HPDE6-E6E7 (cell line): ENCODE data around the gene NUAK1.

ENCODE experiments used
- DNase-seq: peaks from one replicate; pipeline ENCODE4 v3.0.0; 2011; ENCODE audit warnings: missing footprints; ENCODE audit errors: extremely low spot score

NUAK1 gene

GRCh38 chr12:106109168-106109910 is 29.4 kb downstream of the NUAK1 start:
- DNase-seq, result no peak

DNA sequence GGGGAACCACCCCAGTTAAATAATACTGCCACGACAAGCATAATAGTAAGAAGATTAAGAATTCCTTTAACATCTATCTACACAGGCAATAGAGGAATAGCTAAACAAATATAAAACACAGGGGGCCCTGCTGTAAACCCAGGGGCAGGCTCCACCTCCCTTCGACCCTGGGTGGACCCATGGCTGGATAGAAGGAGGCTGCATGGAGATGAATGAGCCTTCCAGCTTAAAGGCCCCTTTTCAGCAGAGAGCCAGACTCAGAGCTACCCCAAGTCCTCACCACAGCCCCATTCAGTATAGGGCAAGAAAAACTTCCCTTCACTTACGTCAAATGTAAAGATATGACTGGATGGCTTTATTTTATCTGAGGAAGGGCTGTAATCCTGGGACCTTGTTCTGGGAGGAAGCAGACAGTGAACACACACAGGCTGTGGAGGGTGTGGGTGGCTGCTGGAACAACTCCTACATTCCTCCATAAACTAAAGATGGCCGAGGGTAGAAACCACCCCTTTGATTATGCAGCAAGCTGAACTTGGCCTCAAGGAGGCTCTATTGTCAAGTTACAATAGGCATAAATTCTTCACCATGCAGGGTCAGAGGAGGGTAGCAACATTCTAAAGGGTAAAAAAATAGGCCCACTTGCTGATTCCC is 30.4 kb downstream of the NUAK1 start:
- DNase-seq, result no peak

- no peak for DNase-seq
Measured at GRCh38 chr12:106107566-106107965, 31.2 kb downstream of the NUAK1 start.

DNA sequence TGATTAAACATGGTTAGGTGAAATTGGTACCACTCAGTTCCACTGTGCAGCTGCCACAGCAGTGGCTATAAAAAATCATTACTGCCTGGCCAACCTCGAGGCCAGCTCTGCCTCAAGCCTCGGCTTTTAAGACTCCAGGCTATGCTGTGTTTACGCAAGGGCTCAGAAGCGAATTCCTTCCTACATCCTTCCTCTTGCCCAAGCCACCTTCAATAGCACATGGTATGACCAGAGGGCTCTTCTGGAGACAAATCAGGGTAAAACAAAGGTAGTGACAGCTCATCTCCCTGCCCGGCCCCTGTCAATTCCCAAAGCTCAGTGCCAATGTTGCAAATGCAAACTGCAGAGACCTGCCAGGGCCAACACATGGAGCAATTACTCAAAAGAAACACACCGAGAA is 31.9 kb downstream of the NUAK1 start:
- peak; percentile 15 for DNase-seq

DNA sequence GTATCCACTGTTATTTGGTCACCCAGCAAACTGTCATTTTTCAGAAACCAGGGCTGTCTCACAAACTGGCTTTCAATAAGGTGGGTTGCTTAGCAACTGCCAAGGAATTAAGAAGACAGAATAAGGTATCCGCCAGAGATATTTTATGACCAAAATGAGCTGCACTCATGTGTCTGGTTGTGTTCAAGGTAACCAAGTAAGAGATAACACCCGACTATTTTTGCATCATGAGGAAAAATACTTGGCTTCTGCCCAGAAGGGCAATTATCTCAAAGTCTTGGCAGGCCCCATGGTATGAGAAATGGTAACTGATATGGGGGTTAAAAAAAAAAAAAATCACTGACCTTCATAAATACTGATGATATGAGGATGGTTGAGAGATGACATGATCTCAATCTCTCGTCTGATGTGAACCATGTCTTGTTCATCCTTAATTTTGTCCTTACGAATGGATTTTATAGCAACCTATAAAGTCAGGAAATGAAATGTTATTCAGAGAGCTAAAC is 32.6 kb downstream of the NUAK1 start:
- no peak for DNase-seq

GRCh38 chr12:106101803-106102202 is 37.0 kb downstream of the NUAK1 start:
- DNase-seq, result no peak

DNA sequence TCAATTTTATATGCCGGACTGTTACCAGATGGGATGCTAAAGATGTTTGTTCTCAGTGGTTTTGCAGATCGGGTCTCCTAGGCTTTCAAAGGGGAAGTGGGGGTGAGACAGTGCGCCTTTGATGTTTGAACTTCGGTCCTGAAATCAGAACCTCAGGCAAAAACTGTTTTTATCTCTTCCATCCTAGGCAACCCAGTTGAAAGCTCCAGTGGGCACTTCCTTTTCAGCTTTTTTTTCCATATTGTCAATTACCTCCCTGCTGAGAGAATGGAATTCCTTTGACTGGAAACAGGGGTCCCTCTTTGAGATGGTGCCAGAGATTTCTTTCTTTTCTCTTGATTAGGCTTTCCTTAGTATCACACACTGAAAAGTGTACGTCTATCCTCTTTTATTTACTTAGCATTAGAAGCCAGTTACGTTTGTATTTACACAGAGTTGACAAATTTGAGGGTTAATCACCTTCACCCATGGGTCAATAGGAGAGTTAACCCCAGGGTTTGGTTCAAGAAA is 40.0 kb downstream of the NUAK1 start:
- DNase-seq, result no peak

DNA sequence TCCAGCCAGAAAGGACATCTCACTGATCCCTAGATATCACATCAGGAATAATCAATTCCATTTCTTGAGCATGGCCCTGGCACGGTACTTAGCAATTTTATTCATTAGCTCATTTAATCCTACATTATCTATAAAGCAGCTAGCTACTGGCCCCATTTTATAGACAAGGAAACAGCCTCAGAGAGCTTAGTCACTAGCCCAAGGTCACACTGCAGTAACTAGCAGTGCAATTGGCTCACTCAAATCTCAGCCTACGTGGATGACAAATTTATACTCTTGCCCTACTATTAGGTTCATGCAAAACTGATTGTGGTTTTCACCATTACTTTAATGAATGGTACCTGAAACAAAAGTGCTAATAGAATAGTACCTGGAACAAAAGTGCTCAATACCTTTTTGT is 41.7 kb downstream of the NUAK1 start:
- DNase-seq, result no peak

DNA sequence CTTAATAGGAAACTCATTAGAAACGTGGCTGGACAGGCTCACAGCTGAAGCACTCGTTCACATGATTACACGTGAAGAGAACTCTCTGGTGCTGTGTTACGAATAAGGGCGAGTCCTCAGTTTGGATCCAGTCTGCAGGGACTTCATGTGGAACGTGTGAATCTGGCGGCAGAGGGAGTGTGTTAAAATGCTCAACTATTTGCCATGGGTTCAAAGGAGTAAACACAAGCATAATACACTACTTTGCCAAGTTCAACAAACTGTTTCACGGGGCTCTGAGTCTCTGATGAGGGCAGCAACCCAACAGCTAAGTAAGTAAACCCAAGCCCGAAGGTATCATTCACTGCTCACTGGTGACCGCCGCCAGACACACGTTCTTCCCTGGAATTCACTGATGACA is 42.4 kb downstream of the NUAK1 start:
- no peak for DNase-seq

GRCh38 chr12:106094304-106094703 is 44.5 kb downstream of the NUAK1 start:
- DNase-seq, result no peak

DNA sequence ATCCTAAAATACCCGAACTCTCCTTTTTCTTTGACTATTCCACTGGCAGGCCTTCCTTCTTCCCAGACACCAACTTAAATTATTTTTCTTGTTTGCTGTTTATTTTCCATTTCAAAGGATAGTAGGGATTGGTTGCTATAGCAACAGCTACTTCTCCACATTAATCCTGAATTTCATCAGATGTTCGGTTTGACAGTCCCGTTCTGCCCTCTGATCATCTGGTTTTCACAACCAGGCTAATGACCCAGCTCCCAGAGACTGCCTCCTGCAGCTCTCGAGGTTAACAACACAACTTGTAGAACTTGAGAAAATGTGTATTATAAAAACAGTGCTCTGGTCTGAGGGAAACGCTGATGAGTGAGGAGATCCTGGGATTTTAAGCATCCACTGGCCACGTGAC is 45.5 kb downstream of the NUAK1 start:
- DNase-seq, result no peak

GRCh38 chr12:106091446-106091820 is 47.3 kb downstream of the NUAK1 start:
- DNase-seq, result no peak

DNA sequence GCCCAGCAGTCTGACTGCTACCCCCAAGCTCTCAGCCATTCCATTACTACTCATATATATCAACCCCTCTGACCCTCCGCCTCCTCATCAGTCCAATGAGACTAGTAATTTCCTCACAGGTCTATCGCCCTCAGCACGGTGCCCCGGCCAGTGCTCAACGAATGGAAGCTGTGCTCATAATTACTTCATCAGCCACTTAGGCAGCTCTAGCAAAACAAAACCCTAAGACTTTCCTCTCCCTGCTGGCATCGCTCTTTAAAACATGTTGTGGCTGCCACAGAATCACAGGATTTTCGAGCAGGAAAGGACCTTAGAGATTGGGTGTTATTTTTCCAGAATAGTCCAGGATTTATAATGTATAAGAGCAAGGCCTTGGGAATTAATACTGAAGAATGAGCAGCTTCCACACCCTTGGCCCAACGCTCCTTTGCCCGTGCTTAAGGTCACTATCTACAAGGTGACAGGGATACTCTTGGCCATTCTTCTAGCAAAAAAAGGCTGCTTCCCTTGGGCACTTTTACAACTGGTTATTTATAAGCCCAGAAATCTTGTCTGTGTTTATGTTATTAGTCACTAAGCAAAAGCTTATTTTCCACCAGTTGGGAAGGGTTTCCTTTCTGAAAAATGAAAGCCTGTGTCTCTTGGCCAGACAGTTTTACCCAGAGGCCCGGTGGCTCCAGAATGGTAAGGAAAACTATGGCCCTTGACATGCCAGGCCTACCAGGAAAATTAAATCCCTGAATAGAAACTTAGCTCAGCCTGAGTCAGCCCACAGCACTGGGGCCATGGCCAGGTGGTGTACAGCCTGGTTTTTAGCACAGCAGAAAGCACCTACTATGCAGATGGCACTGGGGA is 47.9 kb downstream of the NUAK1 start:
- DNase-seq, result no peak

DNA sequence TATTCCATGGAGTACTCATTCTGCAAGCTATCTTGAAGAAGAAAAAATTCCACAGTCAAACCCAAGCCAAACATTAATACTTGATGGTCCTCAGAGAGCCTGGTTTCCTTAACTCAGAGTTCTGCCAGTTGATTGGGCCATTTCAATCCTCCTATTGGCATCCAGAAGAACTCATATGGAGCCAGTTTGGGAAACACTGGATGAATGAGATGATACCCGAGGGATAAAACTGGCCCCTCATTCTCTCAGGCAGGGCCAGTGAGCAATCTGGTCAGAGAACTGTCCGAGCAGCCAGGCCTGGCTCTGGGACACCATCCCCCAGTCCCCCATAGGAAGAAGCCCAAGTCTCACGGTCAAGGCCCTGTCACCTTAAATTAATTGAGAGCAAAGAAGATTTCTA is 48.8 kb downstream of the NUAK1 start:
- no peak for DNase-seq

- no peak for DNase-seq
Measured at GRCh38 chr12:106088811-106089485, 49.8 kb downstream of the NUAK1 start.

GRCh38 chr12:106088246-106088808 is 50.4 kb downstream of the NUAK1 start:
- no peak for DNase-seq

DNA sequence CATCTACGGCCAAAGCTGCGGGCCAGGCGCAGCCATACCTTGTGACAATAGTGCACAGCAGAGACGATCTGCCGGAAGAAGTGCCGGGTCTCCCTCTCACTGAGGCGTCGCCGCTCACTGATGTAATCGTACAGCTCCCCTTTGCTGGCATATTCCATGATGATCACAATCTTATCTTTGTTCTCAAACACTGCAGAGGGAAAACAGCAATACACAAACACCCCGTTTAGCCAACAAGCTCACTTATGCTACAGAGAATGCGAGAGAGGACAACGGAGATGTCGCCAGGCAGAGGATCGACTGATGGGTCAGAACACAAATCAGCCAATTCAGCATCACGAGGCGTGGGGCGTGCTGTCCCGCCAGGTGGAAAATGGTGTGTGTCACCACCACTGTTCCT is 52.1 kb downstream of the NUAK1 start:
- no peak for DNase-seq

- no peak for DNase-seq
Measured at GRCh38 chr12:106085213-106085612, 53.5 kb downstream of the NUAK1 start.

DNA sequence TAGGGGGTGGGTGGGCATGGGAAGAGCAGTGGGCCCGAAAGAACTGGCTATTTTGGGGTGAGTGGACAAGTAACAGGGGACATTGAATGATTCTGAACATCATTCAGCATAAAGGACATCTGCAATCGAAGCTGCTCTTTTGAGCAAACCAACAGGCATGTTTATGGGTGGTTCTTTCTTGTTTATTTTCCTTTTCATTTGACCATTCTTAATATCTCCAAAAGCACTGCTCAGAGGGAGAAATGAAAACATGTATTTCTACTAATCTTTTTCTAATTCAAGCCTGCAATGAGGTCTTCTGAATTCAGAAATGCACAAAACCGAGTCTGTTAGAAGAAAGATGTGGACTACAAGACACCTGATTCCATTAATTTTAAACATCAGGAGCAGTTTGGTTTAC is 54.0 kb downstream of the NUAK1 start:
- DNase-seq, result no peak

- DNase-seq, result no peak
Measured at GRCh38 chr12:106084014-106084671, 54.6 kb downstream of the NUAK1 start.
